ENCODE measurements around the gene HLA-E. TPM values are rescaled to one million over a fixed set of nuclear protein-coding genes. Genes with fewer than 3 reads are reported as not detected.

Gene HLA-E
- total and polyA plus RNA-seq, 2 experiments from 2014 or later, result 17.0 to 39.2 TPM

DNA sequence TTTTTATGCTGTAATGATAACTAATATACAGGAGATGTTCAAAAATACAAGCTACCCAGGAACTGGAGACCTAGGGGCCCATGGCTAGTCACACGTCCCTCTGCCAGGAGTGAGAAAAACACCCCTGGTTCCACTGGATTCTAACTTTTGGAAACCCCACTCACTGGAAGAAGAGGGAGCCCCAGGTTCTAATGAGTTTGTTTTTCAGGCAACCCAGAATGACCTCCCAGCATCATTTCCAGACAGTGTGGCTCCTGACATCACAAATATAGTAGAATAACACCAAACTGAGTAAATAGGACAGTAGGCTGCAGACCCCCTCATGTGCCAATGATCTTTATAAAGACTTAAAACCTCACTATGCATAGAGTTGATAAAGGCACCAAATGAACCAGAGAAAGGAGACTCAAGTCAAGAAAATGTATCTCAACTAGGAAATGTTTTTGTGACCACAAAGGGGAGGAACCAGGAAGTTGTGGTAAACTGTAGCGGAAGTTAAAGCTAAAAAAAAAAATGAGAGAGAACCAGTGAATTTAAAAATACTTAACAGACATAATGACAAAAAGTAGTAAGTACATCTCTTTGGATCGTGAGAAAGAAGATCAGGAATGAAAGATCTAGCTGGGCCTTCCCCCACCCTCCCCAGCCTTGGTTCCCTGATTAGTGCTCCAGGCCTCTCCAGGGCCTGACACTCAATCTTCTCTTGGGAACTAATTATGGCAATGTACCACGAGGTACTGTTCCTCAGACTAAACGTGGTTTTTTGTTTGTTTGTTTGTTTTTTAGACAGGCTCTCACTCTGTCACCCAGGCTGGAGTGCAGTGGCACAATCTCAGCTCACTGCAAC, 19.8 kb downstream of the HLA-E start:
- peak in 1 of 2 donors; percentile 76 for DNase-seq (ENCODE audit: low read depth in 1 of 2, low spot score in 1 of 2)
- Histone ChIP-seq H3K4me1 (ENCODE audit: low read depth) (no peaks in the 10 kb centered on the region), H3K9me3 (ENCODE audit: low read depth) (no peaks in the 10 kb centered on the region), H3K27me3 (no peaks in the 10 kb centered on the region), H3K4me3 (no peak overlapping the region), H3K36me3 (no peaks in the 10 kb centered on the region), H3K27ac (no peak overlapping the region)
- TF ChIP-seq, protein P1, sequence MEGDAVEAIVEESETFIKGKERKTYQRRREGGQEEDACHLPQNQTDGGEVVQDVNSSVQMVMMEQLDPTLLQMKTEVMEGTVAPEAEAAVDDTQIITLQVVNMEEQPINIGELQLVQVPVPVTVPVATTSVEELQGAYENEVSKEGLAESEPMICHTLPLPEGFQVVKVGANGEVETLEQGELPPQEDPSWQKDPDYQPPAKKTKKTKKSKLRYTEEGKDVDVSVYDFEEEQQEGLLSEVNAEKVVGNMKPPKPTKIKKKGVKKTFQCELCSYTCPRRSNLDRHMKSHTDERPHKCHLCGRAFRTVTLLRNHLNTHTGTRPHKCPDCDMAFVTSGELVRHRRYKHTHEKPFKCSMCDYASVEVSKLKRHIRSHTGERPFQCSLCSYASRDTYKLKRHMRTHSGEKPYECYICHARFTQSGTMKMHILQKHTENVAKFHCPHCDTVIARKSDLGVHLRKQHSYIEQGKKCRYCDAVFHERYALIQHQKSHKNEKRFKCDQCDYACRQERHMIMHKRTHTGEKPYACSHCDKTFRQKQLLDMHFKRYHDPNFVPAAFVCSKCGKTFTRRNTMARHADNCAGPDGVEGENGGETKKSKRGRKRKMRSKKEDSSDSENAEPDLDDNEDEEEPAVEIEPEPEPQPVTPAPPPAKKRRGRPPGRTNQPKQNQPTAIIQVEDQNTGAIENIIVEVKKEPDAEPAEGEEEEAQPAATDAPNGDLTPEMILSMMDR (IDR thresholded peaks at IDR 0.05; ENCODE audit: low read depth, low read length), result no peak

GRCh38 chr6:30510419-30511168, 21.3 kb downstream of the HLA-E start:
- Histone ChIP-seq H3K4me3 (no peak overlapping the region), H3K4me1 (ENCODE audit: low read depth) (no peaks in the 10 kb centered on the region), H3K27ac (no peak overlapping the region), H3K27me3 (no peaks in the 10 kb centered on the region), H3K9me3 (ENCODE audit: low read depth) (no peaks in the 10 kb centered on the region), H3K36me3 (no peaks in the 10 kb centered on the region)
- DNase-seq (ENCODE audit: low read depth in 1 of 2, low spot score in 1 of 2), result no peak
- TF ChIP-seq, protein P1 (IDR thresholded peaks at IDR 0.05; ENCODE audit: low read depth, low read length), result no peak

DNA sequence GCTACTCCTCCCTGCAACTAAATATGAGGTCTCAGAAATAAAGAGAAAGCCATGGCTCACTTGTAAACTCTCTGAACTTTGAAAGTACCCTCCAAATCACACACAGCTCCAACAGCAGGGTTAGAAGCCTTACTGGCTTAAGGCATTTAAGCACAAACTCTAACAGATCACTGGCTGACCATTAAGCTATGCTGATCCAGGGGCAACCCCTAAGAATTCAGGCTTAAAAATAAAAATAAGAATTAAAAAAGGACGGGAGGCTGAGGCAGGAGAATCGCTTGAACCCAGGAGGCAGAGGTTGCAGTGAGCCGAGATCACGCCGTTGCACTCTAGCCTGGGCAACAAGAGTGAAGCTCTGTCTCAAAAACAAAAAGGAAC, 21.8 kb downstream of the HLA-E start:
- H3K4me3 ChIP-seq, result no peak overlapping the region
- DNase-seq (ENCODE audit: low read depth in 1 of 2, low spot score in 1 of 2), result no peak
- no peaks in the 10 kb centered on the region for H3K27me3 ChIP-seq
- TF ChIP-seq, protein P1 (IDR thresholded peaks at IDR 0.05; ENCODE audit: low read depth, low read length), result no peak
- H3K27ac ChIP-seq, result no peak overlapping the region
- no peaks in the 10 kb centered on the region for H3K9me3 ChIP-seq (ENCODE audit: low read depth)
- H3K36me3 ChIP-seq, result no peaks in the 10 kb centered on the region
- no peaks in the 10 kb centered on the region for H3K4me1 ChIP-seq (ENCODE audit: low read depth)

DNA sequence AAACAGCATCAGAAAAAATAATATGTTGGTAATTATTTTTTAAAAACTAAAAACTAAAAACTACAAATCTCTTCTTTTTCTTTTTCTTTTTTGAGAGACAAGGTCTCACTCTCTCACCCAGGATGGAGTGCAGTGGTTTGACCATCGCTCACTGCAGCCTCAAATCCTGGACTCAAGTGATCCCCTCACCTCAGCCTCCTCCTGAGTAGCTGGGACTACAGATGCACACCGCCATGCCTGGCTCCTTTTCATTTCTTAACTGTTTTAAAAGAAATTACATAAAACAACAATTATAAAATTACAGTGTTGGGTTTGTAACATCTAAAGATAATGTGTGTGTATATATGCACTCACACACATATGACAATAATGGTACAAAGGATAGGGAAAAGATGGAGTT, 24.1 kb downstream of the HLA-E start:
- no peak overlapping the region for H3K4me3 ChIP-seq
- no peak for DNase-seq (ENCODE audit: low read depth in 1 of 2, low spot score in 1 of 2)
- TF ChIP-seq, protein P1 (IDR thresholded peaks at IDR 0.05; ENCODE audit: low read depth, low read length), result no peak
- H3K9me3 ChIP-seq (ENCODE audit: low read depth), result no peaks in the 10 kb centered on the region
- H3K27ac ChIP-seq, result no peak overlapping the region
- no peaks in the 10 kb centered on the region for H3K4me1 ChIP-seq (ENCODE audit: low read depth)
- H3K27me3 ChIP-seq, result no peaks in the 10 kb centered on the region
- H3K36me3 ChIP-seq, result no peaks in the 10 kb centered on the region

GRCh38 chr6:30515106-30515505, 25.8 kb downstream of the HLA-E start:
- Histone ChIP-seq H3K27me3 (no peaks in the 10 kb centered on the region), H3K36me3 (no peaks in the 10 kb centered on the region), H3K9me3 (ENCODE audit: low read depth) (no peaks in the 10 kb centered on the region), H3K27ac (no peak overlapping the region), H3K4me3 (no peak overlapping the region), H3K4me1 (ENCODE audit: low read depth) (no peaks in the 10 kb centered on the region)
- no peak for DNase-seq (ENCODE audit: low read depth in 1 of 2, low spot score in 1 of 2)
- TF ChIP-seq, protein P1 (IDR thresholded peaks at IDR 0.05; ENCODE audit: low read depth, low read length), result no peak

All from cardiac muscle cell (in vitro differentiated cells and primary cell).